PC-3 (cell line): ENCODE measurements around the gene PBX2. TPM values are rescaled to one million over a fixed set of nuclear protein-coding genes. Genes with fewer than 3 reads are reported as not detected.

Source experiments
- ATAC-seq: fragments of 200-7000 bp; cut with Tn5 transposase; 2 replicates; pipeline ENCODE4 v1.9.1; 2020; ENCODE audit warnings: mild to moderate bottlenecking, moderate library complexity
- BruUV-seq: library from RNA; stranded (reverse); fragments of 400-500 nt; replicated peaks from 2 replicates; lab custom pipeline; 2021; lab: Mats Ljungman, UMichigan
- CTCF ChIA-PET: fragments of 300-600 bp; sonication (Branson Sonifier 250); formaldehyde crosslinking; loops from one replicate; lab custom pipeline; 2022; ENCODE audit warnings: antibody characterized with exemption; lab: Charles Lee
- POLR2A ChIA-PET: fragments of 300-600 bp; sonication (Branson Sonifier 250); formaldehyde crosslinking; loops from one replicate; lab custom pipeline; 2022; ENCODE audit warnings: antibody characterized with exemption; ENCODE audit not compliant: unreplicated experiment; lab: Charles Lee
- DNase-seq: peaks from one replicate; pipeline ENCODE4 v3.0.0-alpha.2; 2015
- H2AFZ ChIP-seq: fragments of 300-600 bp; sonication (generic); 2 replicates; pipeline ENCODE4 v1.6.0; 2016; ENCODE audit warnings: antibody characterized with exemption, low read length
- H3F3A ChIP-seq: fragments of 300-600 bp; sonication (generic); one replicate; pipeline ENCODE4 v1.6.0; 2017; ENCODE audit warnings: antibody characterized with exemption, low read length, control low read depth, mild to moderate bottlenecking; ENCODE audit not compliant: unreplicated experiment
- H3K27ac ChIP-seq: fragments of 300-600 bp; sonication (generic); 2 replicates; pipeline ENCODE4 v1.5.1; 2016; ENCODE audit warnings: mild to moderate bottlenecking, low read length
- H3K27me3 ChIP-seq: fragments of 300-600 bp; sonication (generic); 2 replicates; pipeline ENCODE4 v1.6.1; 2016; ENCODE audit warnings: low read length, mixed read lengths
- H3K36me3 ChIP-seq: fragments of 300-600 bp; sonication (generic); 2 replicates; pipeline ENCODE4 v1.6.1; 2016; ENCODE audit warnings: low read depth, mixed run types, low read length, mixed read lengths
- H3K4me1 ChIP-seq: fragments of 300-600 bp; sonication (generic); 2 replicates; pipeline ENCODE4 v1.5.1; 2016; ENCODE audit warnings: low read length; ENCODE audit not compliant: insufficient read depth
- H3K4me2 ChIP-seq: fragments of 300-600 bp; sonication (generic); 2 replicates; pipeline ENCODE4 v1.6.0; 2016; ENCODE audit warnings: low read length
- H3K4me3 ChIP-seq: fragments of 300-600 bp; sonication (generic); 2 replicates; pipeline ENCODE4 v1.5.1; 2016; ENCODE audit warnings: mild to moderate bottlenecking, low read length, mixed read lengths
- H3K79me2 ChIP-seq: fragments of 300-600 bp; sonication (generic); 2 replicates; pipeline ENCODE4 v1.6.1; 2017; ENCODE audit warnings: low read length, mixed read lengths
- H3K9ac ChIP-seq: fragments of 300-600 bp; sonication (generic); 2 replicates; pipeline ENCODE4 v1.6.0; 2016; ENCODE audit warnings: mild to moderate bottlenecking, low read length
- H3K9me2 ChIP-seq: fragments of 300-600 bp; sonication (generic); replicated peaks from 2 replicates; pipeline ENCODE4 v1.6.1; 2016; ENCODE audit warnings: mixed run types, low read length, mixed read lengths
- H3K9me3 ChIP-seq: fragments of 300-600 bp; sonication (generic); 2 replicates; pipeline ENCODE4 v1.6.1; 2016; ENCODE audit warnings: low read length, mixed read lengths
- H4K20me1 ChIP-seq: fragments of 300-600 bp; sonication (generic); 2 replicates; pipeline ENCODE4 v1.6.1; 2016; ENCODE audit warnings: low read length, mixed read lengths
- EZH2 ChIP-seq: fragments of 300-600 bp; sonication (generic); IDR thresholded peaks from one replicate; pipeline ENCODE4 v1.6.1; 2017; ENCODE audit warnings: antibody characterized with exemption, mild to moderate bottlenecking, low read length; ENCODE audit not compliant: unreplicated experiment
- EZH2phosphoT487 ChIP-seq: fragments of 300-600 bp; sonication (generic); IDR thresholded peaks from 2 replicates; pipeline ENCODE4 v1.6.1; 2018; ENCODE audit warnings: mild to moderate bottlenecking, antibody characterized with exemption, low read length, borderline replicate concordance
- intact Hi-C: fragments of 100-400 bp; cut with micrococcal nuclease; formaldehyde crosslinking; loops from 2 replicates; pipeline ENCODE4 v1.9.0; 2023
- total RNA-seq: library from RNA; depleted of rRNA; stranded (reverse); fragments of >200 nt; gene quantifications from 2 replicates; pipeline ENCODE4 v1.2.3, GENCODE V29; 2014
- TF ChIP-seq, protein P1 (sequence below): fragments of 300-600 bp; sonication (generic); conservative IDR thresholded peaks from 2 replicates; pipeline ENCODE4 v1.5.1; 2017; ENCODE audit warnings: antibody characterized with exemption, low read depth, mild to moderate bottlenecking, low read length

PBX2 gene
- total RNA-seq, 1 experiment from 2014 or later: 25.3 TPM

DNA sequence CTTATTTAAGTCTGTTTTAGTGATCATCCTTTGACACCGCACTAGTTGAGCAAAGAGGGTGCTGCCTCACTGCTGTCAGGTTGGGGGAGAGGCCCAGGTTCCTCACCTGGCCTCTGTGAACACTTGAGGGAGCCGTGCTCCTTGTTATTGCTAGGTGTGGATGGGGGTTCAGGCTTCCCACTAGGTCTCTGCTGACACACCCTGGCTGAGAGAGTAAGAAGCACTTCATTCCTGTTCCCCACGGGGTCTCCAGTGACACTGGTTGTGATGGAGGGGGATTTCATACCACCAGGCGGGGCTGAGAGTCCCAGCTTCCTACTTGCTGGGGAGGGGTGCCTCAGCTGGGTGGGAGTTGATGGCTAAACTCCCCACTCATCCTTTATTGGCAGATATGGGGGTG, 44.9 kb upstream of the PBX2 start:
- Histone ChIP-seq H4K20me1 (no peaks in the 10 kb centered on the region), H3K9me2 (no peaks in the 10 kb centered on the region), H3K4me2 (no peak overlapping the region), H3K9me3 (no peaks in the 10 kb centered on the region), H3K36me3 (no peaks in the 10 kb centered on the region), H3K27me3 (no peaks in the 10 kb centered on the region), H3K4me1 (no peaks in the 10 kb centered on the region), H3K27ac (no peak overlapping the region), H2AFZ (no peak overlapping the region), H3F3A (no peaks in the 10 kb centered on the region), H3K4me3 (no peak overlapping the region), H3K79me2 (no peaks in the 10 kb centered on the region), H3K9ac (no peak overlapping the region)
- DNase-seq (peak; percentile 8), ATAC-seq (no peak)
- CTCF ChIA-PET: no interaction called here
- no peak for TF ChIP-seq EZH2phosphoT487
- TF ChIP-seq EZH2: no peak
- TF ChIP-seq, protein P1, sequence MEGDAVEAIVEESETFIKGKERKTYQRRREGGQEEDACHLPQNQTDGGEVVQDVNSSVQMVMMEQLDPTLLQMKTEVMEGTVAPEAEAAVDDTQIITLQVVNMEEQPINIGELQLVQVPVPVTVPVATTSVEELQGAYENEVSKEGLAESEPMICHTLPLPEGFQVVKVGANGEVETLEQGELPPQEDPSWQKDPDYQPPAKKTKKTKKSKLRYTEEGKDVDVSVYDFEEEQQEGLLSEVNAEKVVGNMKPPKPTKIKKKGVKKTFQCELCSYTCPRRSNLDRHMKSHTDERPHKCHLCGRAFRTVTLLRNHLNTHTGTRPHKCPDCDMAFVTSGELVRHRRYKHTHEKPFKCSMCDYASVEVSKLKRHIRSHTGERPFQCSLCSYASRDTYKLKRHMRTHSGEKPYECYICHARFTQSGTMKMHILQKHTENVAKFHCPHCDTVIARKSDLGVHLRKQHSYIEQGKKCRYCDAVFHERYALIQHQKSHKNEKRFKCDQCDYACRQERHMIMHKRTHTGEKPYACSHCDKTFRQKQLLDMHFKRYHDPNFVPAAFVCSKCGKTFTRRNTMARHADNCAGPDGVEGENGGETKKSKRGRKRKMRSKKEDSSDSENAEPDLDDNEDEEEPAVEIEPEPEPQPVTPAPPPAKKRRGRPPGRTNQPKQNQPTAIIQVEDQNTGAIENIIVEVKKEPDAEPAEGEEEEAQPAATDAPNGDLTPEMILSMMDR: peak; percentile 36; the same call in 1 of the 2 replicates
- no TSS peak for BruUV-seq
- intact Hi-C loops: no loop called here
- POLR2A ChIA-PET: no interaction called here

DNA sequence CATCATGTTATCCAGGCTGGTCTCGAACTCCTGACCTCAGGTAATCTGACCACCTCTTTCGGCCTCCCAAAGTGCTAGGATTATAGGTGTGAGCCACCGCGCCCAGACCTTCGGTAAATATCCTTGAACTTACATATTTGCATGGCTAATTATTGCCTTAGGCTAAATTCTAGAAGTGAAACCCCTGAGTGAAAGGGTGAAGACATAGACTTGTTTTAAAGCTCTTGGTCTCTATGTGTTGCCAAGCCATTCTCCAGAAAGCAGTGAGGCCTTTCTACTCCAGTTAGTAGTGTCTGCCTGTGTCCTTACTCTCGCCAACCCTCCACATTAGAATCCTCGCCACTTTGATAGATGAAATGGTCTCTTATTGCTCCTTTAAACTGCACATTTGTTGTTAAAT, 36.4 kb upstream of the PBX2 start:
- intact Hi-C loops: no loop called here
- BruUV-seq: no TSS peak

DNA sequence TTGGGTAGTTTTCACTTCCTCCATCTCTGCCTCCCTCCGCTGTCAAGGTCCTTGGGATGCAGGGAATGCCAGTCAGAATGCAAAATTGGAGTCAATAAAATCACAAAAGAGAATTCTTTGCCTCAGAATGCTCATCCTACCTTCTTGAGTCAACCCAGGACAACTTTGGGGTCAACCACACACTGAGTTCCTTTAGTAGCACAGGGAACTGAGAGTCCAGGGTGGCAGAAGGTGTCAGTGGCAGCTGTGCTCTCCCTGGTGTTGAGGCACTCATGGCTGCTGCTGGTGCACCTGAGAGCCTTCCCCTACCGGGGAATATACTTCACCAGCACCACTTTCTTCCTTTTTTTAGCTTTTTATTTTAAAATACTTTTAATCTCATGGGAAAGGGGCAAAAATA, 34.7 kb upstream of the PBX2 start:
- no peak for DNase-seq
- POLR2A ChIA-PET: no interaction called here

More for the DNA sequence above, 36.4 kb upstream of the PBX2 start:
- H3K9ac ChIP-seq: no peak overlapping the region
- CTCF ChIA-PET: no interaction called here
- DNase-seq: no peak
- no peak overlapping the region for H3K27ac ChIP-seq
- no peaks in the 10 kb centered on the region for H3K36me3 ChIP-seq
- H2AFZ ChIP-seq: no peak overlapping the region
- no peaks in the 10 kb centered on the region for H4K20me1 ChIP-seq
- no peak overlapping the region for H3K4me2 ChIP-seq
- no peak for ATAC-seq
- no peaks in the 10 kb centered on the region for H3K4me1 ChIP-seq
- POLR2A ChIA-PET: no interaction called here
- no peak overlapping the region for H3K4me3 ChIP-seq
- no peaks in the 10 kb centered on the region for H3K9me2 ChIP-seq
- peaks cover 3% of the 10 kb centered on the region; the same call in 1 of the 2 replicates for H3K27me3 ChIP-seq
- H3K79me2 ChIP-seq: no peaks in the 10 kb centered on the region
- H3K9me3 ChIP-seq: no peaks in the 10 kb centered on the region
- H3F3A ChIP-seq: no peaks in the 10 kb centered on the region
- no peak for TF ChIP-seq EZH2
- TF ChIP-seq, protein P1: no peak

More for the DNA sequence above, 34.7 kb upstream of the PBX2 start:
- Histone ChIP-seq H3K4me1 (no peaks in the 10 kb centered on the region), H3K4me3 (no peak overlapping the region), H3K27ac (no peak overlapping the region), H3K4me2 (no peak overlapping the region), H3K9me3 (no peaks in the 10 kb centered on the region), H3K27me3 (peaks cover 10% of the 10 kb centered on the region; the same call in 1 of the 2 replicates), H4K20me1 (no peaks in the 10 kb centered on the region), H3F3A (no peaks in the 10 kb centered on the region), H2AFZ (no peak overlapping the region), H3K9me2 (no peaks in the 10 kb centered on the region), H3K79me2 (no peaks in the 10 kb centered on the region), H3K9ac (no peak overlapping the region), H3K36me3 (no peaks in the 10 kb centered on the region)
- intact Hi-C loops: no loop called here
- BruUV-seq: no TSS peak
- CTCF ChIA-PET: no interaction called here
- no peak for ATAC-seq
- TF ChIP-seq EZH2 (no peak), EZH2phosphoT487 (no peak)
- TF ChIP-seq, protein P1: no peak
